Body of pancreas (tissue), 4 donors: Measurements from ENCODE around the gene ZNF521.

ENCODE experiments used
- CTCF ChIP-seq, 7 experiments: fragments of 450-650 bp in 4 of 7; fragments of 200-600 bp in 3 of 7; sonication (generic) in 3 of 7; IDR thresholded peaks; one replicate each; pipeline ENCODE4 v1.5.1; 2016 to 2019; ENCODE audit warnings: antibody characterized with exemption in 7 of 7
- POLR2A ChIP-seq, 3 donors: fragments of 450-650 bp; IDR thresholded peaks; one replicate each; pipeline ENCODE4 v1.6.1; 2016; ENCODE audit warnings: antibody characterized with exemption in 3 of 3, mild to moderate bottlenecking in 2 of 3

GRCh38 chr18:25141886-25142285 lies 210.1 kb downstream of the ZNF521 start:
- no peak for TF ChIP-seq CTCF (IDR thresholded peaks at IDR 0.05)
- TF ChIP-seq POLR2A (IDR thresholded peaks at IDR 0.05): no peak
